ENCODE results near the gene SH2D4B.

The SH2D4B gene

DNA sequence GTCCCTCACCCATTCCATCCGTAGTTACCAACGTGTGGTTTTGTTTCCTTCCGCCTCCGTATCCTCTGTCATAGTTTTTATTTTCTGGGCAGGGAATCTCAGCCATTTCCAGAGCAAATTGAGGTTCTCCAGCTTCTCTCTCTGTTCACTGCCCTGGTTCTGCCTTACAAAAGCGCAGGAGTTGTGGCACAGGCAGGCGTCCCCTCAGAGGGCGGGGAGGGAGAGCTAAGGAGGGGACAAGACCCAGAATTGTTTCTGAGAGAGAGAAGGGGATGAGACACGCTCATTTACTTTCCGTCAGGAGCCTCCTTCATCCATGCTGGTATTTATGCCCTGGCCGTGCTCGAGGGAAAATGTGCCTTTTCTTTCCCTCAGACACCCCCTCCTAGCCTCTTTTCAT lies 71.0 kb downstream of the SH2D4B start:
- H3K27me3 ChIP-seq (ENCODE audit: insufficient read depth, low read depth) = no peaks in the 10 kb centered on the region
- H3K4me1 ChIP-seq (ENCODE audit: low read depth, poor library complexity, severe bottlenecking) = no peaks in the 10 kb centered on the region
- H3K9ac ChIP-seq = no peak overlapping the region
- no peaks in the 10 kb centered on the region for H4K20me1 ChIP-seq (ENCODE audit: insufficient read depth)
- no peak overlapping the region for H2AFZ ChIP-seq (ENCODE audit: low read depth)
- no peaks in the 10 kb centered on the region for H3K79me2 ChIP-seq (ENCODE audit: insufficient read depth, low read depth)
- H3K4me2 ChIP-seq = no peak overlapping the region
- H3K27ac ChIP-seq = no peak overlapping the region
- TF ChIP-seq, protein P1, sequence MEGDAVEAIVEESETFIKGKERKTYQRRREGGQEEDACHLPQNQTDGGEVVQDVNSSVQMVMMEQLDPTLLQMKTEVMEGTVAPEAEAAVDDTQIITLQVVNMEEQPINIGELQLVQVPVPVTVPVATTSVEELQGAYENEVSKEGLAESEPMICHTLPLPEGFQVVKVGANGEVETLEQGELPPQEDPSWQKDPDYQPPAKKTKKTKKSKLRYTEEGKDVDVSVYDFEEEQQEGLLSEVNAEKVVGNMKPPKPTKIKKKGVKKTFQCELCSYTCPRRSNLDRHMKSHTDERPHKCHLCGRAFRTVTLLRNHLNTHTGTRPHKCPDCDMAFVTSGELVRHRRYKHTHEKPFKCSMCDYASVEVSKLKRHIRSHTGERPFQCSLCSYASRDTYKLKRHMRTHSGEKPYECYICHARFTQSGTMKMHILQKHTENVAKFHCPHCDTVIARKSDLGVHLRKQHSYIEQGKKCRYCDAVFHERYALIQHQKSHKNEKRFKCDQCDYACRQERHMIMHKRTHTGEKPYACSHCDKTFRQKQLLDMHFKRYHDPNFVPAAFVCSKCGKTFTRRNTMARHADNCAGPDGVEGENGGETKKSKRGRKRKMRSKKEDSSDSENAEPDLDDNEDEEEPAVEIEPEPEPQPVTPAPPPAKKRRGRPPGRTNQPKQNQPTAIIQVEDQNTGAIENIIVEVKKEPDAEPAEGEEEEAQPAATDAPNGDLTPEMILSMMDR (conservative IDR thresholded peaks at IDR 0.05; ENCODE audit: low read depth, low read length) = no peak
- no peak overlapping the region for H3K4me3 ChIP-seq (IDR thresholded peaks at IDR 0.05; ENCODE audit: insufficient read depth, low read depth, low read length)
- no peaks in the 10 kb centered on the region for H3K36me3 ChIP-seq (ENCODE audit: insufficient read depth)

DNA sequence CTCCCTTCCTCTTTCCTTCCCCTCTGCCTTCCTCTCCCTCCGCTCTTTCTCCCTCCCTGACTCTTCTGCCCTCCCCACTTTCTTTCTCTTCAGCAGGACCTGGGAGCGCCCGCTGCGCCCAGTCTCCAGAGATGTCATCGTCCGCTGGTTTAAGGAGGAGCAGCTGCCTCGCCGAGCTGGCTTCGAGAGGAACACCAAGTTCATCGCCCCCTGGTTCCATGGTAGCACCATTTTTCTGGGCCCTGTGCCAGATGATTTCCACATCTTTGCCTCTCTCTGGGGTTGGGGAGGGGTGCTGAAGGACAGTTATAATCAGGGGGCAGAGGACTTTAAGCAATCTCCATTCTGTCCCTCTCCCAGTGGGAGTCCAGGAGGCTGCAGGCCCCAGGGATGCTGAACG lies 71.6 kb downstream of the SH2D4B start:
- Histone ChIP-seq H3K27me3 (ENCODE audit: insufficient read depth, low read depth) (no peaks in the 10 kb centered on the region), H3K4me3 (IDR thresholded peaks at IDR 0.05; ENCODE audit: insufficient read depth, low read depth, low read length) (no peak overlapping the region), H3K79me2 (ENCODE audit: insufficient read depth, low read depth) (no peaks in the 10 kb centered on the region), H3K4me1 (ENCODE audit: low read depth, poor library complexity, severe bottlenecking) (no peaks in the 10 kb centered on the region), H4K20me1 (ENCODE audit: insufficient read depth) (no peaks in the 10 kb centered on the region), H3K4me2 (no peak overlapping the region), H2AFZ (ENCODE audit: low read depth) (no peak overlapping the region), H3K27ac (no peak overlapping the region), H3K9ac (no peak overlapping the region), H3K36me3 (ENCODE audit: insufficient read depth) (no peaks in the 10 kb centered on the region)
- TF ChIP-seq, protein P1 (conservative IDR thresholded peaks at IDR 0.05; ENCODE audit: low read depth, low read length) = no peak

DNA sequence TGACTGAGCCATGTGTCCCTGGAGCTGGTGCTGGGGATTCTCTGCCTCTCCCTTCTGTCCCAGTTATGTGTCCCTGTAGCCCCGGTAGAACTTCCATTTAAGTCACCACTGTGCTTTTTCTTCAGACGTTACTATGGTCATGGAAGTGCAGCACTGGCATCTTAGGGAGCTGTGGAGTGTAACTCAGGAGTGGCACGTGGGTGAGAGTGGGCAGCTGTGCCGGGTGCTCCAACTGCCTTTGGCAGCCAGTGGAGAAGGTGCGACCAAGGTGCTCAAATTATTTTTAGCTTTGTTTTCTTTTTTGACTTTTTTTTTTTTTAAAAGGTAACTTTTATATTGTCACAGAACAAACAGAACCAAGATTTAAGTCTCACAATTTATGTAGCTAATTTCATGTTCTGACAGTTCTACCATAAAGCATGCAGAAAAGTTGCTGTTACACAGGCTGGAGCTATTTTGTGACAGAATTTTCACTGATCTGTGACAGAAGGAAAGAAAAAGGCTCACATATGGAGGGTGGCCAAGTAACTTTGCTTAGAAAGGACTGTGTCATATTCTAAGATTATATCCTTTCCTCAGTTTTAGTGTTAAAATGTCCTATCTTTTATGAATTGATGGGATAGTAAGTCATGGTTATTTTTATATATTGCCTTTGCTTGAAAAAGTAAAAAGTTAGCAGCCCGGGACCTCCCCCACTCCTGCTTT lies 73.9 kb downstream of the SH2D4B start:
- TF ChIP-seq, protein P1 (conservative IDR thresholded peaks at IDR 0.05; ENCODE audit: low read depth, low read length) = no peak
- no peak overlapping the region for H3K4me2 ChIP-seq
- no peak overlapping the region for H3K9ac ChIP-seq

DNA sequence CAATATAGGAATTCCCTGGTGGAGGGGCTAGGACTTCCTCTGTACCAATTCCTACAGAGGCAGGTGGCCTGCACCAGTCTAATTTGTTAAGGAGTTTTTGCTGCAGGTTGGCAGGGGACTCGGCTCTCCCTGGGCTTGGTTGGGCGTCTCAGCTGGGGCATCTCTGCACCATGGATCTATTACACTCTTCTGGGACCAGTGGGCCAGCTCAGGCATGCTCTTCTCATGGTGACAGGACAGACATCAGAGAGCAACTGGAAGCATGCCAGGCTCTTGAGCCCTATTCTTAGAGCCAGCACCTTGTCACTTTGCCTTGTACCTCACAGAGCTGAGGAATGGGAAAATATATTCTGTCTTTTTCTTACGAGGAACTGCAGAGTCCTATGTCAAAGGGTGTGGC lies 74.6 kb downstream of the SH2D4B start:
- H2AFZ ChIP-seq (ENCODE audit: low read depth) = no peak overlapping the region
- TF ChIP-seq, protein P1 (conservative IDR thresholded peaks at IDR 0.05; ENCODE audit: low read depth, low read length) = no peak
- H3K27me3 ChIP-seq (ENCODE audit: insufficient read depth, low read depth) = no peaks in the 10 kb centered on the region
- H3K4me3 ChIP-seq (IDR thresholded peaks at IDR 0.05; ENCODE audit: insufficient read depth, low read depth, low read length) = no peak overlapping the region
- H4K20me1 ChIP-seq (ENCODE audit: insufficient read depth) = no peaks in the 10 kb centered on the region
- H3K4me1 ChIP-seq (ENCODE audit: low read depth, poor library complexity, severe bottlenecking) = no peaks in the 10 kb centered on the region
- H3K4me2 ChIP-seq = no peak overlapping the region
- no peak overlapping the region for H3K27ac ChIP-seq
- no peaks in the 10 kb centered on the region for H3K79me2 ChIP-seq (ENCODE audit: insufficient read depth, low read depth)
- H3K36me3 ChIP-seq (ENCODE audit: insufficient read depth) = no peaks in the 10 kb centered on the region
- H3K9ac ChIP-seq = no peak overlapping the region

More for the DNA sequence above, 73.9 kb downstream of the SH2D4B start:
- Histone ChIP-seq H3K79me2 (ENCODE audit: insufficient read depth, low read depth) (no peaks in the 10 kb centered on the region), H3K4me3 (IDR thresholded peaks at IDR 0.05; ENCODE audit: insufficient read depth, low read depth, low read length) (no peak overlapping the region), H3K27me3 (ENCODE audit: insufficient read depth, low read depth) (no peaks in the 10 kb centered on the region), H3K36me3 (ENCODE audit: insufficient read depth) (no peaks in the 10 kb centered on the region), H4K20me1 (ENCODE audit: insufficient read depth) (no peaks in the 10 kb centered on the region), H2AFZ (ENCODE audit: low read depth) (no peak overlapping the region), H3K4me1 (ENCODE audit: low read depth, poor library complexity, severe bottlenecking) (no peaks in the 10 kb centered on the region), H3K27ac (no peak overlapping the region)
